Astrocyte (in vitro differentiated cells and primary cell): Measurements from ENCODE around the gene PRRT1. TPM values are rescaled to one million over a fixed set of nuclear protein-coding genes. Genes with fewer than 3 reads are reported as not detected.

Experiments used
- DNase-seq: peaks from one replicate; pipeline ENCODE4 v3.0.0-alpha.2; 2010; ENCODE audit warnings: low read depth
- FAIRE-seq: peaks from 2 replicates; lab custom pipeline; 2011; peaks lifted over from hg19 to GRCh38; lab: Jason Lieb, UNC
- H2AFZ ChIP-seq: 2 replicates; pipeline ENCODE4 v1.6.0; 2012; ENCODE audit warnings: low read depth, low read length, inconsistent platforms
- H3K27ac ChIP-seq: 2 replicates; pipeline ENCODE4 v1.5.1; 2011; ENCODE audit warnings: low read depth, low read length, inconsistent platforms
- H3K27me3 ChIP-seq: 2 replicates; pipeline ENCODE4 v1.6.0; 2011; ENCODE audit warnings: low read length, inconsistent platforms; ENCODE audit not compliant: insufficient read depth
- H3K36me3 ChIP-seq: 2 replicates; pipeline ENCODE4 v1.5.1; 2011; ENCODE audit warnings: low read length, inconsistent platforms; ENCODE audit not compliant: insufficient read depth
- H3K4me1 ChIP-seq: 2 replicates; pipeline ENCODE4 v1.5.1; 2011; ENCODE audit warnings: low read length, inconsistent platforms; ENCODE audit not compliant: insufficient read depth
- H3K4me2 ChIP-seq: 2 replicates; pipeline ENCODE4 v1.6.0; 2012; ENCODE audit warnings: low read length, inconsistent platforms
- H3K4me3 ChIP-seq: 2 replicates; pipeline ENCODE4 v1.5.1; 2011; ENCODE audit warnings: low read depth, mild to moderate bottlenecking, low read length, inconsistent platforms; ENCODE audit not compliant: insufficient read depth
- H3K79me2 ChIP-seq: 2 replicates; pipeline ENCODE4 v1.6.0; 2012; ENCODE audit warnings: mild to moderate bottlenecking, low read length, inconsistent platforms; ENCODE audit not compliant: insufficient read depth
- H3K9ac ChIP-seq: 2 replicates; pipeline ENCODE4 v1.6.0; 2012; ENCODE audit warnings: mild to moderate bottlenecking, low read length, inconsistent platforms
- H3K9me3 ChIP-seq: 2 replicates; pipeline ENCODE4 v1.5.1; 2012; ENCODE audit warnings: low read depth, mild to moderate bottlenecking, low read length, inconsistent platforms; ENCODE audit not compliant: insufficient read depth
- H4K20me1 ChIP-seq: 2 replicates; pipeline ENCODE4 v1.6.0; 2012; ENCODE audit warnings: low read length, inconsistent platforms; ENCODE audit not compliant: insufficient read depth
- H3K27ac Mint-ChIP-seq: one replicate; pipeline ENCODE4 v1.8.0; 2021; ENCODE audit warnings: mild to moderate bottlenecking, mixed read lengths; ENCODE audit not compliant: unreplicated experiment
- H3K27me3 Mint-ChIP-seq: one replicate; pipeline ENCODE4 v1.8.0; 2021; ENCODE audit warnings: low read depth, mixed read lengths; ENCODE audit not compliant: unreplicated experiment
- H3K36me3 Mint-ChIP-seq: one replicate; pipeline ENCODE4 v1.8.0; 2021; ENCODE audit warnings: low read depth, mixed read lengths; ENCODE audit not compliant: unreplicated experiment
- H3K4me1 Mint-ChIP-seq: one replicate; pipeline ENCODE4 v1.8.0; 2021; ENCODE audit warnings: low read depth, mixed read lengths; ENCODE audit not compliant: unreplicated experiment
- H3K4me3 Mint-ChIP-seq: one replicate; pipeline ENCODE4 v1.8.0; 2021; ENCODE audit warnings: mild to moderate bottlenecking, moderate library complexity, mixed read lengths; ENCODE audit not compliant: unreplicated experiment
- H3K9me3 Mint-ChIP-seq: one replicate; pipeline ENCODE4 v1.8.0; 2021; ENCODE audit warnings: mild to moderate bottlenecking, mixed read lengths; ENCODE audit not compliant: unreplicated experiment
- CTCF ChIP-seq: IDR thresholded peaks from 2 replicates; pipeline ENCODE4 v1.5.1; 2011; ENCODE audit warnings: low read depth, mild to moderate bottlenecking, inconsistent platforms, low read length, moderate library complexity; ENCODE audit not compliant: insufficient read depth
- EZH2 ChIP-seq: IDR thresholded peaks from 2 replicates; pipeline ENCODE4 v1.6.1; 2012; ENCODE audit warnings: mild to moderate bottlenecking, low read length, inconsistent platforms; ENCODE audit not compliant: insufficient read depth
- total RNA-seq: library from RNA; stranded (reverse); gene quantifications from 2 replicates; pipeline ENCODE4 v1.2.1, GENCODE V29; 2021

PRRT1 gene
- total RNA-seq, 1 donor from 2014 or later = 0.45 TPM

GRCh38 chr6:32190911-32191677 is 39.4 kb upstream of the PRRT1 start:
- Mint-ChIP-seq H3K36me3 (peaks cover 13% of the 10 kb centered on the region), H3K9me3 (no peaks in the 10 kb centered on the region), H3K4me3 (peak overlapping the region; percentile 23), H3K27me3 (no peaks in the 10 kb centered on the region), H3K27ac (peak overlapping the region; percentile 63), H3K4me1 (peaks cover 35% of the 10 kb centered on the region)
- DNase-seq (no peak), FAIRE-seq (no peak)
- TF ChIP-seq CTCF = no peak
- no peak for TF ChIP-seq EZH2
- H3K9ac ChIP-seq = peak overlapping the region; percentile 93
- peaks cover 38% of the 10 kb centered on the region for H3K79me2 ChIP-seq
- H3K36me3 ChIP-seq = peaks cover 8% of the 10 kb centered on the region
- no peaks in the 10 kb centered on the region for H3K27me3 ChIP-seq
- no peaks in the 10 kb centered on the region for H3K9me3 ChIP-seq
- peak overlapping the region; percentile 44 for H3K4me2 ChIP-seq
- H4K20me1 ChIP-seq = no peaks in the 10 kb centered on the region
- peak overlapping the region; percentile 82 for H3K27ac ChIP-seq
- peak overlapping the region; percentile 66 for H3K4me3 ChIP-seq
- no peak overlapping the region for H2AFZ ChIP-seq
- peaks cover 29% of the 10 kb centered on the region for H3K4me1 ChIP-seq

- H3K4me3 ChIP-seq = peak within 1 kb of the TSS; percentile 74
- no peaks in the 10 kb centered on the region for H3K9me3 ChIP-seq
- Mint-ChIP-seq H3K9me3 (no peaks in the 10 kb centered on the region), H3K4me1 (peaks cover 42% of the 10 kb centered on the region), H3K27ac (peak within 1 kb of the TSS; percentile 95), H3K4me3 (peak within 1 kb of the TSS; percentile 95), H3K27me3 (no peaks in the 10 kb centered on the region), H3K36me3 (peaks cover 18% of the 10 kb centered on the region)
- peaks cover 38% of the 10 kb centered on the region for H3K79me2 ChIP-seq
- peak within 1 kb of the TSS; percentile 83 for H2AFZ ChIP-seq
- FAIRE-seq = no peak
- H3K4me2 ChIP-seq = peak within 1 kb of the TSS; percentile 100
- peak within 1 kb of the TSS; percentile 93 for H3K9ac ChIP-seq
- H3K27me3 ChIP-seq = no peaks in the 10 kb centered on the region
- H3K36me3 ChIP-seq = peaks cover 8% of the 10 kb centered on the region
- TF ChIP-seq EZH2 = no peak
- H3K4me1 ChIP-seq = peaks cover 32% of the 10 kb centered on the region
- no peaks in the 10 kb centered on the region for H4K20me1 ChIP-seq
- peak within 1 kb of the TSS; percentile 82 for H3K27ac ChIP-seq
- DNase-seq = peak; percentile 84
Measured at GRCh38 chr6:32190054-32190851, 38.5 kb upstream of the PRRT1 start, which contains the start of gene PBX2. TSS of gene PBX2 (minus strand) at chr6:32190202. CDS start at chr6:32189915, 287 bp downstream.

GRCh38 chr6:32189742-32190053 is 38.0 kb upstream of the PRRT1 start:
- Mint-ChIP-seq H3K4me1 (peaks cover 40% of the 10 kb centered on the region), H3K4me3 (peak overlapping the region; percentile 95), H3K36me3 (peaks cover 18% of the 10 kb centered on the region), H3K9me3 (no peaks in the 10 kb centered on the region), H3K27ac (peak overlapping the region; percentile 95), H3K27me3 (no peaks in the 10 kb centered on the region)
- Histone ChIP-seq H3K9ac (peak overlapping the region; percentile 93), H3K9me3 (no peaks in the 10 kb centered on the region), H4K20me1 (no peaks in the 10 kb centered on the region), H3K27ac (peak overlapping the region; percentile 72), H3K36me3 (peaks cover 8% of the 10 kb centered on the region), H3K27me3 (no peaks in the 10 kb centered on the region), H3K79me2 (peaks cover 38% of the 10 kb centered on the region), H3K4me1 (peaks cover 27% of the 10 kb centered on the region), H3K4me2 (peak overlapping the region; percentile 100), H2AFZ (no peak overlapping the region), H3K4me3 (peak overlapping the region; percentile 74)
- no peak for TF ChIP-seq CTCF
- no peak for TF ChIP-seq EZH2
- FAIRE-seq (no peak), DNase-seq (no peak)
